Smooth muscle cell (in vitro differentiated cells): ENCODE data around the gene POLE. TPM values are rescaled to one million over a fixed set of nuclear protein-coding genes. Genes with fewer than 3 reads are reported as not detected.

Source experiments
- DNase-seq: peaks from one replicate; lab custom pipeline; 2025; ENCODE audit not compliant: unreplicated experiment; lab: John Stamatoyannopoulos, UW
- H2AFZ ChIP-seq: fragments of 200-600 bp; sonication (generic); 2 replicates; pipeline ENCODE4 v1.6.0; 2016; ENCODE audit warnings: antibody characterized with exemption, low read depth, mild to moderate bottlenecking
- H3F3A ChIP-seq: fragments of 200-600 bp; sonication (generic); 2 replicates; pipeline ENCODE4 v1.6.0; 2017; ENCODE audit warnings: antibody characterized with exemption, low read depth
- H3K27ac ChIP-seq: fragments of 200-600 bp; sonication (generic); 2 replicates; pipeline ENCODE4 v1.5.1; 2016; ENCODE audit warnings: low read depth, mild to moderate bottlenecking
- H3K27me3 ChIP-seq: fragments of 200-600 bp; sonication (generic); 2 replicates; pipeline ENCODE4 v1.6.1; 2016; ENCODE audit warnings: low read depth, mild to moderate bottlenecking
- H3K36me3 ChIP-seq: fragments of 200-600 bp; sonication (generic); 2 replicates; pipeline ENCODE4 v1.5.1; 2016; ENCODE audit warnings: low read depth
- H3K4me1 ChIP-seq: fragments of 200-600 bp; sonication (generic); 2 replicates; pipeline ENCODE4 v1.5.1; 2016; ENCODE audit warnings: low read depth
- H3K4me2 ChIP-seq: fragments of 200-600 bp; sonication (generic); 2 replicates; pipeline ENCODE4 v1.6.0; 2016; ENCODE audit warnings: mild to moderate bottlenecking
- H3K4me3 ChIP-seq: fragments of 200-600 bp; sonication (generic); 2 replicates; pipeline ENCODE4 v1.5.1; 2016; ENCODE audit warnings: mild to moderate bottlenecking
- H3K79me2 ChIP-seq: fragments of 200-600 bp; sonication (generic); 2 replicates; pipeline ENCODE4 v1.6.0; 2016; ENCODE audit warnings: low read depth, mild to moderate bottlenecking
- H3K9ac ChIP-seq: fragments of 200-600 bp; sonication (generic); 2 replicates; pipeline ENCODE4 v1.6.0; 2016; ENCODE audit warnings: low read depth
- H3K9me3 ChIP-seq: fragments of 200-600 bp; sonication (generic); replicated peaks from 2 replicates; pipeline ENCODE4 v1.5.1; 2016; ENCODE audit warnings: low read depth
- H4K20me1 ChIP-seq: fragments of 200-600 bp; sonication (generic); 2 replicates; pipeline ENCODE4 v1.6.0; 2016; ENCODE audit warnings: low read depth
- WGBS: methylation state at CpG from one replicate; pipeline ENCODE4 v1.1.7; 2016; ENCODE audit warnings: low lambda C conversion rate; 5-methylcytosine and 5-hydroxymethylcytosine counted together
- polyA plus RNA-seq: library from polyadenylated mRNA; unstranded; fragments of >200 nt; fragmentation: Nextera tagmentation; extraction: Ambion mirVana; gene quantifications from 2 replicates; pipeline ENCODE4 v1.2.1, GENCODE V29; 2016
- total RNA-seq: library from RNA; depleted of rRNA; stranded (reverse); fragments of >200 nt; gene quantifications from 2 replicates; pipeline ENCODE4 v1.2.3, GENCODE V29; 2014
- TF ChIP-seq, protein P1 (sequence below): fragments of 200-600 bp; sonication (generic); IDR thresholded peaks from 2 replicates; pipeline ENCODE4 v1.5.1; 2017; ENCODE audit warnings: borderline replicate concordance, mild to moderate bottlenecking, antibody characterized with exemption; ENCODE audit not compliant: insufficient read depth, poor library complexity, severe bottlenecking

Gene POLE
- total and polyA plus RNA-seq, 2 experiments from 2014 or later, result 8.5 to 11.5 TPM

- WGBS, result 78% methylated on average over 3 of the region's 3 CpGs
- DNase-seq, result no peak
- H3F3A ChIP-seq, result no peaks in the 10 kb centered on the region
- H3K4me1 ChIP-seq, result peaks cover 10% of the 10 kb centered on the region
- H3K27ac ChIP-seq, result no peak overlapping the region
- peaks cover 54% of the 10 kb centered on the region for H3K27me3 ChIP-seq
- no peak overlapping the region for H3K4me2 ChIP-seq
- peaks cover 14% of the 10 kb centered on the region for H4K20me1 ChIP-seq
- no peaks in the 10 kb centered on the region for H3K9me3 ChIP-seq
- H3K4me3 ChIP-seq, result no peak overlapping the region
- TF ChIP-seq, protein P1, sequence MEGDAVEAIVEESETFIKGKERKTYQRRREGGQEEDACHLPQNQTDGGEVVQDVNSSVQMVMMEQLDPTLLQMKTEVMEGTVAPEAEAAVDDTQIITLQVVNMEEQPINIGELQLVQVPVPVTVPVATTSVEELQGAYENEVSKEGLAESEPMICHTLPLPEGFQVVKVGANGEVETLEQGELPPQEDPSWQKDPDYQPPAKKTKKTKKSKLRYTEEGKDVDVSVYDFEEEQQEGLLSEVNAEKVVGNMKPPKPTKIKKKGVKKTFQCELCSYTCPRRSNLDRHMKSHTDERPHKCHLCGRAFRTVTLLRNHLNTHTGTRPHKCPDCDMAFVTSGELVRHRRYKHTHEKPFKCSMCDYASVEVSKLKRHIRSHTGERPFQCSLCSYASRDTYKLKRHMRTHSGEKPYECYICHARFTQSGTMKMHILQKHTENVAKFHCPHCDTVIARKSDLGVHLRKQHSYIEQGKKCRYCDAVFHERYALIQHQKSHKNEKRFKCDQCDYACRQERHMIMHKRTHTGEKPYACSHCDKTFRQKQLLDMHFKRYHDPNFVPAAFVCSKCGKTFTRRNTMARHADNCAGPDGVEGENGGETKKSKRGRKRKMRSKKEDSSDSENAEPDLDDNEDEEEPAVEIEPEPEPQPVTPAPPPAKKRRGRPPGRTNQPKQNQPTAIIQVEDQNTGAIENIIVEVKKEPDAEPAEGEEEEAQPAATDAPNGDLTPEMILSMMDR, result no peak
- no peak overlapping the region for H3K9ac ChIP-seq
- no peaks in the 10 kb centered on the region for H3K36me3 ChIP-seq
- H3K79me2 ChIP-seq, result no peaks in the 10 kb centered on the region
- no peak overlapping the region for H2AFZ ChIP-seq
These were observed 99.4 kb downstream of the POLE start for GRCh38 chr12:132587781-132588180.

DNA sequence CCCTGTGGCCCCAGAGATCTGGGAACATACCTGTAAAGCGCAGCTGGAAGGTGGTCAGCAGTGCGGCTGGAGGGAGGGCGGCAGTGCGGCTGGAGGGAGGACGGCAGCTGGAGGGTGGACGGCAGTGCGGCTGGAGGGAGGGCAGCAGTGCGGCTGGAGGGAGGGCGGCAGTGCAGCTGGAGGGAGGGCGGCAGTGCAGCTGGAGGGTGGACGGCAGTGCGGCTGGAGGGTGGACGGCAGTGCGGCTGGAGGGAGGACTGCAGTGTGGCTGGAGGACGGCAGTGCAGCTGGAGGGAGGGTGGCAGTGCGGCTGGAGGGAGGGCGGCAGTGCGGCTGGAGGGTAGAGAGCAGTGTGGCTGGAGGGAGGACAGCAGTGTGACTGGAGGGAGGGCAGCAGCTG is 100.2 kb downstream of the POLE start:
- Histone ChIP-seq H4K20me1 (peaks cover 23% of the 10 kb centered on the region), H3K9ac (no peak overlapping the region), H3K27me3 (peaks cover 62% of the 10 kb centered on the region), H3K27ac (no peak overlapping the region), H3K4me2 (no peak overlapping the region), H3K4me1 (peaks cover 16% of the 10 kb centered on the region), H2AFZ (no peak overlapping the region), H3K9me3 (no peaks in the 10 kb centered on the region), H3K4me3 (no peak overlapping the region), H3K36me3 (no peaks in the 10 kb centered on the region), H3K79me2 (no peaks in the 10 kb centered on the region), H3F3A (no peaks in the 10 kb centered on the region)
- 100% methylated on average over 5 of the region's 18 CpGs for WGBS
- no peak for DNase-seq
- TF ChIP-seq, protein P1, result no peak

- no peak overlapping the region for H2AFZ ChIP-seq
- peaks cover 39% of the 10 kb centered on the region for H4K20me1 ChIP-seq
- no peaks in the 10 kb centered on the region for H3K79me2 ChIP-seq
- no peak for DNase-seq
- TF ChIP-seq, protein P1, result no peak
- no peaks in the 10 kb centered on the region for H3K36me3 ChIP-seq
- peaks cover 16% of the 10 kb centered on the region for H3K4me1 ChIP-seq
- 81% methylated on average over 18 of the region's 24 CpGs for WGBS
- no peak overlapping the region for H3K9ac ChIP-seq
- no peak overlapping the region for H3K4me2 ChIP-seq
- no peaks in the 10 kb centered on the region for H3K9me3 ChIP-seq
- no peak overlapping the region for H3K4me3 ChIP-seq
- peaks cover 66% of the 10 kb centered on the region for H3K27me3 ChIP-seq
- H3F3A ChIP-seq, result no peaks in the 10 kb centered on the region
- no peak overlapping the region for H3K27ac ChIP-seq
These were observed 102.0 kb downstream of the POLE start for GRCh38 chr12:132585177-132585576.

DNA sequence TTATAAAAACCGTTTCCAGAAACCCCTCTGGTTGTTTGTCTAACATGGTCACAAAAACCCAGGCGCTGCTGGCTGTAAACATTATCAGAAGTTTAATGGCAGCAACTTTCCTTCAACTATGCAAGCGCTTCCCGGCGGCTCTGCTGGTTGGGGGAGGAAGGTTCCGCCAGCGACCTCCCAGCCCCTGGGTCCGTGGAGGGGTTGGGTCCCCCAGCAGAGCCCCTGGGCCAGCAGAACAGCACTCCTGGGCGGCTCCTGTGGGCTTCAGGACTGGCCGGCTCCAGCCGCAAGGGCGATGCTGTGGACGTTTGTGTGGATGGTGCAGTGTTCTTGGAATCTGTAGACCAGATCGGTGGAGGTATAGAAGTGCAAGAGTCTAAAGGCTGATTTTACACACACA is 102.7 kb downstream of the POLE start:
- H3K36me3 ChIP-seq, result no peaks in the 10 kb centered on the region
- no peak overlapping the region for H2AFZ ChIP-seq
- no peaks in the 10 kb centered on the region for H3F3A ChIP-seq
- H3K79me2 ChIP-seq, result no peaks in the 10 kb centered on the region
- H3K9me3 ChIP-seq, result no peaks in the 10 kb centered on the region
- no peak for DNase-seq
- H3K9ac ChIP-seq, result no peak overlapping the region
- H3K4me1 ChIP-seq, result peaks cover 16% of the 10 kb centered on the region
- H3K27ac ChIP-seq, result no peak overlapping the region
- TF ChIP-seq, protein P1, result no peak
- no peak overlapping the region for H3K4me3 ChIP-seq
- peaks cover 45% of the 10 kb centered on the region for H4K20me1 ChIP-seq
- H3K4me2 ChIP-seq, result no peak overlapping the region
- 57% methylated on average over 14 of the region's 14 CpGs for WGBS
- peaks cover 60% of the 10 kb centered on the region for H3K27me3 ChIP-seq
